CD4-positive, alpha-beta T cell treated with Interleukin-1 beta for 1 hour (primary cell): ENCODE data around the gene KRTAP4-4.
"Not testable (repeated sequence)": the region's sequence is repeated elsewhere in the genome, so short reads cannot be mapped to it uniquely, and the experiment has no call there.

Source experiments
- DNase-seq, 2 donors: peaks; one replicate each; pipeline ENCODE4 v3.0.0-alpha.2; 2020 to 2022

The KRTAP4-4 gene

DNA sequence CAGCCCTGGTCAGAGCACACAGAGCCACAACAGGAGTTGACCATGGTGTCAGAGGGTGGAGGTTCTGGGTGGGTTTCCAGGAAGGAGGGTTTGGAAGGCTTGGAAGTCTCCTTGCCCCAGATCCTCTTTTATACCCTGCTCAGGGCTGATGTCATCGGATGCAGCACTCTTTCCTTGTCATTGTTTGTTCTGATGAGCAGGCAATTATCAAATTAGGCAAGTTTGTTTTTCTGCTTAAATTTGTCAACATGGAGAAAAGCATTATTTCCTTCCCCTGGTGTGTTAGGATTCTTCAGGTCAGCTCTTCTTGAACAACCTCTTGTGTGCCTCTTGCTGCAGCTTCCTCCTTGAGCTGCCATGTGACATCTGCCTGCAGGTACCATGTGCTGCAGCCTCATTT, at the start of gene KRTAP4-4:
Gene KRTAP4-4, minus strand, starts transcription at position 101 of the 400 bp plus-strand sequence. Its CDS starts 57 bp downstream, at position 44.
- DNase-seq = no peak

DNA sequence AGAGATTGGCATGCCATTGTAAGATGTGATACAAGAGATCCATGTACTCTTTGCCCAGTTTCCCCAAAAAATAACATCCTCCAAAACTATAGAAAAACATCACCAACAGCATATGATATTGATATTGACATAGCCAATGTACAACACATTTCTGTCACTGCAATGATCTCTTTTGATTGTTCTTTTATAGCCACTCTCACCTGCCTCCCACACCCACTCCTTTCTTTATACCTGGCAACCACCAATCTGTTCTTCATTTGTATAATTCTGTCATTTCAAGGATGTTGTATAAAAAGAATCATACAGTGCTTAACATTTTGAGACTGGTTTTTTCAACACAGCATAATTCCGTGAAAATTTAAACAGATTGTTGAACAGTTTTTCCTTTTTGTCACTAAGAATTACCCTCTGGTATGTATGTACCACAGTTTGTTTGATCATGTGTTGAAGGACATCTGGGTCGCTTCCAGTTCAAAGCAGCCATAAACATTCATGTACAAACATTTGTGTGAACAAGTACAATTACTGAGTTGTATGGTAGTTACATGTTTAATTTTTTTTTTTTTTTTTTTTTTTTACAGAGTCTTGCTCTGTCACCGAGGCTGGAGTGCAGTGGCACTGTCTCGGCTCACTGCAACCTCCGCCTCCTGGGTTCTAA, 39.0 kb upstream of the KRTAP4-4 start:
- DNase-seq = no peak

DNA sequence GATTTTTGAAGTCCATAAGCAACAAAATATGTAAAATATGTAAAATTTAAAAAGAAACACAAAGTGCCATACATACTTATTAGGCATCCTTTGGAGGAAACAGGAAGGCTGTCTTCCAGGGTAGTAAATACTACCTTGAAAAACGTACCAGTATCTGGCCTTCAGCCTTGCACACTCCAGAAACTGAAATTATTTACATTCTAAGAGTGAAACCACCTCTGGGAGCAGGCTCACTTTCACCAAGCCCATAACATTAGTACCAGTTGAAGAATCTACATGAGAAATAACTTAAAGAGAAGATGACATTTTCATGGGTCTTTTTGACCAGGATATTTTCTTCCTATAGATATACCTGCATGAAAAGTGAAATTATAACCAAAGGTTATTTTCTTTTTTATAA, 35.5 kb upstream of the KRTAP4-4 start:
- no peak for DNase-seq

DNA sequence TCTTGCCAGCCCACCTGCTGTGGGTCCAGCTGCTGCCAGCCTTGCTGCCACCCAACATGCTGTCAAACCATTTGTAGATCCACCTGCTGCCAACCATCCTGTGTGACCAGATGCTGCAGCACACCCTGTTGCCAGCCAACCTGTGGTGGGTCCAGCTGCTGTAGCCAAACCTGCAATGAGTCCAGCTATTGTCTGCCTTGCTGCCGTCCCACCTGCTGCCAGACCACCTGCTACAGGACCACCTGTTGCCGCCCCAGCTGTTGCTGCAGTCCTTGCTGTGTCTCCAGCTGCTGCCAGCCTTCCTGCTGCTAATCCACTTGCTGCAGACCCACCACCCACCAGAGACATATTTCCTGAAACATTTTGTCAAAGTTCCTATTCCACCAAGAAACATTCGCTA, 29.8 kb upstream of the KRTAP4-4 start:
- DNase-seq = no peak

DNA sequence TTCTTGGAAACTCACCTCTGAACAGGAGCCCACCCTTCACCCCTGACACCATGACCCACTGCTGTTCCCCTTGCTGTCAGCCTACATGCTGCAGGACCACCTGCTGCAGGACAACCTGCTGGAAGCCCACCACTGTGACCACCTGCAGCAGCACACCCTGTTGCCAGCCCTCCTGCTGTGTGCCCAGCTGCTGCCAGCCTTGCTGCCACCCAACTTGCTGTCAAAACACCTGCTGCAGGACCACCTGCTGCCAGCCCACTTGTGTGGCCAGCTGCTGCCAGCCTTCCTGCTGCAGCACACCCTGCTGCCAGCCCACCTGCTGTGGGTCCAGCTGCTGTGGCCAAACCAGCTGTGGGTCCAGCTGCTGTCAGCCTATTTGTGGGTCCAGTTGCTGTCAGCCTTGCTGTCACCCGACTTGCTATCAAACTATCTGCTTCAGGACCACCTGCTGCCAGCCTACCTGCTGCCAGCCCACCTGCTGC, 29.3 kb upstream of the KRTAP4-4 start, which contains the start of gene KRTAP9-1:
Gene KRTAP9-1, plus strand, starts transcription at position 51 of the 482 bp plus-strand sequence. Its CDS starts 0 bp downstream, at position 51.
- DNase-seq = not testable (repeated sequence)

DNA sequence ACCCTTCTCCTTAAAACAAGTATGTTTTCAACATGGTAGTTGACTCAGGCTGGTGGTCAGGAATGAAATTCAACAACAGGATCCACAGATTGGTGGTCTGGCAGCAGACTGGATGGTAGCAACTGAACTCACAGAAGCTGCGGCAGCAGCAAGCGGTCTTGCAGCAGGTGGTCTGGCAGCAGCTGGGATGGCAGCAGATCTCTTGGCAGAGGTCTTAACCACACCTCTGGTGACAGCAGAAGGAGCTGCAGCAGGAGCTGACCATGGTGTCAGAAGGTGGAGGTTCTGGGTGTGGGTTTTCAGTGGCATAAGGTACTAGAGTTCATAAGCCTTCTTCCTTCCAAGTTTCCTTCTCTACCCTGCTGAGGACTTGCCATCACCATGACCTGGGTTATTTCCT, 26.3 kb upstream of the KRTAP4-4 start:
- no peak for DNase-seq

DNA sequence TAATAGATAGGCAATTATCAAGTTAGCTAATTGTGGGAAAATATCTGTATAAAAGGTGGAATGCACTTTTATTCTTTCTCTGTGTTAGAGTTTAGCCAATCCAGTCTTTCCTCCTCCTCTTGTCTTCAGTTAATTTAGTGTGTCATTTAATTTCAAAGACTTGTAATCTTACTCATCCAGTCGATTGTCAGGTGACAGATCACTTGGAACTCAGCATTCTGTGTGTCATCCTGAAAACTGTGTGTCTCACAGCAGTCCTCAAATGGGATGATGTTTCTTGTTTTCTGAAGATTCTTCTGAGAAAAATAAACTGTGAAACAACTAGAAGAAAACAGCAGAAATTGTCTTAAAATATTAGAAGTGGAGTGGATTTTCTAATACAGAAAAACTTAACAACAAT, 24.5 kb upstream of the KRTAP4-4 start:
- DNase-seq = no peak

DNA sequence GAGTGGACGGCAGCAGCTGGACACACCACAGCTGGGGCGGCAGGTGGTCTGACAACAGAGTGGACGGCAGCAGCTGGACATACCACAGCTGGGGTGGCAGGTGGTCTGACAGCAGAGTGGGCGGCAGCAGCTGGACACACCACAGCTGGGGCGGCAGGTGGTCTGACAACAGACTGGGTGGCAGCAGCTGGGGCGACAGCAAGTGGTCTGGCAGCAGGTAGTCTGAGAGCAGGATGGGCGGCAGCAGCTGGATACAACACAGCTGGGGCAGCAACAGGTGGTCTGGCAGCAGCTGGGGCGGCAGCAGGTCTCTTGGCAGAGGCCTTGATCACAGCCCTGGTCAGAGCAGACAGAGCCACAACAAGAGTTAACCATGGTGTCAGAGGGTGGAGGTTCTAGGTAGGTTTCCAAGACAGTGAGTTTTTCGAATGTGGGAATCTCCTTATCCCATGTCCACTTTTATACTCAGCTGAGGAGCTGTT, 24.0 kb upstream of the KRTAP4-4 start, which contains the start of gene KRTAP4-1:
Gene KRTAP4-1, minus strand, starts transcription at position 432 of the 482 bp plus-strand sequence. Its CDS starts 57 bp downstream, at position 375.
- no peak for DNase-seq

DNA sequence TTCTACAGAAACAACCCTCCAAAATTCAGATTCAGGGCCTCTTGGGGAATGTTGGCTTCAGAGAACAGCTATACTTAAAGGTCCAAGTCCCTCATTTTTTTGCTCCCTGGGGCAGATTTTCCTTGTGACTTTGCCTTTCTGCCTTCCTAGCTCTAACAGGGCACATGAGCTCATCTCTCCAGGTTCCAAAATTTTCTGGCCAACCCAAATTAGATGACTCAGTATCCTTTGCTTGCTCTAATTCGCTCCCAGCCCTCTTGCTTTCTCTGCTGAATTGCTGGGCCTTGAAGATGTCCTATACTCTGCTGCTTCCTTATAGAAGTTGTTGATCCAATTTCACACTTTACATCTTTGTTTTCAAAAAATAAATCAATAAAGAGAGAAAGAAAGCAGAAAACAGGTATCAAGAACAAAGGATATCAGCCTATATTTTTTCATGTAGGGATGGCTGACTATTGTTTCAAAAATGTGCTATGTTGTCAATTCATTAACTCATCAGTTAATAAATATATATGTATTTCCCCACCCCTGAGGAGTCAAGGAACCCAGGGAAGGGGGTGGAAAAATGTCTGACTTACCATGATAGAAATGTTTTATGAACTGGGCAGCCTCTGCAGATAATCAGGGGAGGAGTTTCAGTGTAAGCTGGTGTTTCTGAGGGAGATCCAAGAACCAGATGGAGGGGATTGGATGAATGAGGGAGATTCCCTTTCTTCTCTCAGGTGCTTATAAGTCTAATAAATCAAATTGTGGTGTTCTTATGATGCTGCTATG, 18.5 kb upstream of the KRTAP4-4 start:
- DNase-seq = no peak

DNA sequence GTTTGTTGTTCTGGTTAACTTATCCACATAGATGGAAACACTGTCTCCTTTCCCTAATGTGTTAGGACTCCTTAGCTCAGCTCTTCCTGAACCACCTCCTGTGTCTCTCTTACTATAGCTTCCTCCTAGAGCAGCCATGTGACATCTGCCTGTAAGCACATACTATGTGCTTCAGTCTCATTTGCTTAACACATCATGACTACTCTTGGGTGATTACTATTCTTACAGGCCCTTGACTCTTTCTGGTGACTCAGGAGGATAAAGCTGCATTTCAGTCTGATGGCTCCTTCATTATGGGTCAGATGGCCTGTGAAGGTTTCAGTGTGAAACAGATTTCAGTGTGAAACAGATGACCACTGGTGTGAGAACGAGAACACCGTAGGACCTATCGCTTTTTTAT, 17.8 kb upstream of the KRTAP4-4 start:
- no peak for DNase-seq

DNA sequence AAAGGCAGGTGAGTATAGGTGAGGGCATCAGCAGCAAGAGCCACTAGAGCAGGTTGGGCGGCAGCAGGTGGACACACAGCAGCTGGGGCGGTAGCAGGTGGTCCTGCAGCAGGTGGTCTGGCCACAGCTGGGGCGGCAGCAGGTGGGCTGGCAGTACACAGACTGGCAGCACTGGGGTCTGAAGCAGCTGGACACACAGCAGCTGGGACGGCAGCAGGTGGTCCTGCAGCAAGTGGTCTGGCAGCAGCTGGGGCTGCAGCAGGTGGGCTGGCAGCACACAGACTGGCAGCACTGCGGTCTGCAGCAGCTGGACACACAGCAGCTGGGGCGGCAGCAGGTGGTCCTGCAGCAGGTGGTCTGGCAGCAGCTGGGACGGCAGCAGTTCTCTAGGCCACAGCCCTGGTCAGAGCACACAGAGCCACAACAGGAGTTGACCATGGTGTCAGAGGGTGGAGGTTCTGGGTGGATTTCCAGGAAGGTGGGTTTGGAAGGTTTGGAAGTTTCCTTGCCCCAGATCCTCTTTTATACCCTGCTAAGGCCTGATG, 17.3 kb upstream of the KRTAP4-4 start, which contains the start of gene KRTAP4-2:
Gene KRTAP4-2, minus strand, starts transcription at position 495 of the 545 bp plus-strand sequence. Its CDS starts 57 bp downstream, at position 438.
- DNase-seq = no peak

DNA sequence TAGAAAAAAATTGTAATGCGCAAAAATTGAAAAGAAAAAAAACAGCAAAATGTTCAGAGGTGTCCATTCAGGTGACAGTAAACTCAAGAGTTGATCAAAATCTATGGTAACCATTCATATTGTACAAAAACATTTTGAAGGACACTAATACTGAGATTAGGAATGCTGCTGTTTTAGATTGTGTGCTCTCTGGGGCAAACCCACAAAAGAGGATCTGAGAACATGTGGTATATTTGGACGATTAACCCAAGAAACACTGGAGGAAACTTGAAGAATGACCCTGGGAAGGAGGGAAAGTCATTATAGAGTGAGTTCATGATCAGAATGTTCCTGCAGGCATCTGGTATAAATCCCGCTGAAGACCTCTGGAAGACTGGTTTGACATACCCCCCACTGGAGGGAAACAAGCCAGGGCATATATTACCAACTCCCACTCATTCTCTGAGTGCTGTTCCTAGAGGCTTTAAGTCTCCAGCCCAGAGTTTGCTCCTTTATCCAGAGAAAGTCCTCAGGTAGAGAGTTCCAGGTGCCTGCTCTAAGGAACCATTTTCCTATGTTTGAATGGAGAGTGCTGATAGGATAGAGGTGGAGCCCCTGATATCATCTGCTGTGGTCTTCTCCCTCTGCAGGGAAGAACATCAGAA, 16.3 kb upstream of the KRTAP4-4 start:
- DNase-seq = no peak

DNA sequence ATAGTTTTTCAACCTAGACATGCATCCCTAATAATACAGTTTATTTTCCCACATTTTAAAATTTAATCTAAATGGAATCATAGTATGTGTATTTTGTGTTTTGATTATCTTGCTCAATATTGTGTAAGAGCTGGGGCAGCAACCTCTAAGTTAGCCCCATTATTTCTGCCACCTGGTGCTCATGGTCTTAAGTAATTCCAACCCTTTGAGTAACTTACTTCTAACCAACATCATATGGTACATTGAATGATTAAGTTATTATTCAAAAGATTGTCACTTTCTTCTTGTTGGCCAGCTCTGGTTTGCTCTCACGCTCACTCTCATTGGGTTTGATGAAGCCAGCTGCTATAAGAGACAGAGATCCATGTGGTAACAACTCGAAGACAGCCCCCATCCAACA, 11.3 kb upstream of the KRTAP4-4 start:
- DNase-seq = no peak

DNA sequence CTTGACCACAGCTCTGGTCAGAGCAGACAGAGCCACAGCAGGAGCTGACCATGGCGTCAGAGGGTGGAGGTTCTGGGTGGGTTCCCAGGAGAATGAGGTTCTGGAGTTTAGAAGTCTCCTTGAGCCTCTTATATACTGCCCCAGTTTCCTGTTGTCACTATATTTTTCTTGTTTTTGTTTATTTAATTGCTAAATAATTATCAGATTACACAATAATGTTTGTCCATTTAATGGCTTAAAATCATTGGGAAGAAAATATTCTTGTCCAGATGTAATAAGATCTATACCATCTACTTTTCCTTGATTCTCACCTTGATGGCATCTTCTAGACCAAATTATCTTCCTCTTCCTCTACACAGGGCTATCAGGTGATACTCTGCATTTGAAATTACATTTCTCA, 7.6 kb upstream of the KRTAP4-4 start, which contains the start of gene KRTAP4-3:
Gene KRTAP4-3, minus strand, starts transcription at position 101 of the 400 bp plus-strand sequence. Its CDS starts 49 bp downstream, at position 52.
- DNase-seq = no peak

DNA sequence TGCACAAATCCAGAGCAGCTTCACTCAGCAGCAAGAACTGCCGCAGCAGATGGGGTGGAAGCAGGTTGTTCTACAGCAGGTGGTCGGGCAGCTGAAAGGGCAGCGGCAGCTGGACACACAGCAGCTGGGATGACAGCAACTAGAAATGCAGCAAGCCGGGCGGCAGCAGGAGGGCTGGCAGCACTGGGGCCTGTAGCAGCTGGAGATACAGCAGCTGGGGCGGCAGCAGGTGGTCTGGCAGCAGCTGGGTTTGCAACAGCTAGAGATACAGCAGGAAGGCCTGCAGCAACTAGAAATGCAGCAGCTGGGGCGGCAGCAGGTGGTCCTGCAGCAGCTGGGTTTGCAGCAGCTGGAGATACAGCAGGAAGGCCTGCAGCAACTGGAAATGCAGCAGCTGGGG, 7.0 kb upstream of the KRTAP4-4 start:
- DNase-seq = no peak

DNA sequence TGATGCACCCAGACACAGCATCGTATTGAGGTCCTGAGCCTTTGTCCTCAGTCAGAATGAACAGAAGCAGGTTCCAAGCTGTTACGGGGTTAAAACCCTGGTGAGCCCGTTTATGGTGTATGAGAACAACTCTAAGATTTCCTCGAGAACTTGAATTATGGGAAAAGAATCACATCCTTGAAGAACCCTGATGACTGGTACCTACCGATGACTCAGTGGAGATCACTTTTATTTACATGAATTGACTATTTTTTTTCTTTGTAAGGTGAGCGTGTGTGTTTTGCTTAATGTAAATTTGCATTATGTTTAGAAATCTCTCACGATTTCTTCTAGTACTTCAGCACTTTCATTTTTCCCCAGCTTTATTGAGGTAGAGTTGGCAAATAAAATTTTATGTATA, 3.3 kb upstream of the KRTAP4-4 start:
- no peak for DNase-seq

DNA sequence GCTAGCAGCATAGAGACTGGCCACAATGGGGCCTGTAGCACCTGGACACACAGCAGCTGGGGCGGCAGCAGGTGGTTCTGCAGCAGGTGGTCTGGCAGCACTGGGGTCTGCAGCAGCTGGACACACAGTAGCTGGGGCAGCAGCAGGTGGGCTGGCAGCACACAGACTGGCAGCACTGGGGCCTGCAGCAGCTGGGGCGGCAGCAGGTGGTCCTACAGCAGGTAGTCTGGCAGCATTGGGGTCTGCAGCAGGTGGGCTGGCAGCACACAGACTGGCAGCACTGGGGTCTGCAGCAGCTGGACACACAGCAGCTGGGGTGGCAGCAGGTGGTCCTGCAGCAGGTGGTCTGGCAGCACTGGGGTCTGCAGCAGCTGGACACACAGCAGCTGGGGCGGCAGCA, 358 bp downstream of the KRTAP4-4 start:
- not testable (repeated sequence) for DNase-seq

DNA sequence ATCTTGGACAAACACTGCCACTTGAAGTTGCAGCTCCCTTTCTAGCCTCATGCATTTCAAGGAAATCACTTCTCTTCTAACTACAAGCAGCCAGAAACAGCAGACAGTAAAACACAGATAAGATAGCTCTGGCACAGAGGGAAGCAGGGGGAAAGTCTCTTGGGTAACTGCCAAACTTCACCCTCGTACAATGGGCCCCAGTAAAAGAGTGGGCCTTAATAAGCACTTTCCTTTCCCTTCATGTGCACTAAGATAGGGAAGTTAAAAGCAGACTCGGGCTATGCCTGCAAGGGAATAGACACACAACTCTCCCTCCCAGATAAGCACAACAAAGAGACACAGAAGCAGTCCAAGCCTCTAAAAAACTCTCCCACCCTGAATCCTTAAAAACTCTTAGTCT, 6.7 kb downstream of the KRTAP4-4 start:
- DNase-seq = no peak

DNA sequence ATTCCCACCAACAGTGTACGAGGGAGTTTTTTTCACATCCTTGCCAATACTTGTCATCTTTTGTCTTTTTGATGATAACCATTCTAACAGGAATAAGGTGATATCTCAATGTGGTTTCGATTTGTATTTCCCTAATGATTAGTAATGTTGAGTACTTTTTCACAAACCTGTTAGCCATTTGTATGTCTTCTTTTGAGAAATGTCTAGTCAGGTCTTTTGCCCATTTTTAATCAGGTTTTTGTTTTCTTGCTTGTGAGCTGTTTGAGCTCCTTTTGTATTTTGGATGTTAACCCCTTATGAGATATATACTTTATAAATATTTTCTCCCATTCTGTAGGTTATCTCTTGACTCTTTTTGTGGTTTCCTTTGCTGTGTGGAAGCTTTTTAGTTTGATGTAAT, 9.0 kb downstream of the KRTAP4-4 start:
- no peak for DNase-seq

DNA sequence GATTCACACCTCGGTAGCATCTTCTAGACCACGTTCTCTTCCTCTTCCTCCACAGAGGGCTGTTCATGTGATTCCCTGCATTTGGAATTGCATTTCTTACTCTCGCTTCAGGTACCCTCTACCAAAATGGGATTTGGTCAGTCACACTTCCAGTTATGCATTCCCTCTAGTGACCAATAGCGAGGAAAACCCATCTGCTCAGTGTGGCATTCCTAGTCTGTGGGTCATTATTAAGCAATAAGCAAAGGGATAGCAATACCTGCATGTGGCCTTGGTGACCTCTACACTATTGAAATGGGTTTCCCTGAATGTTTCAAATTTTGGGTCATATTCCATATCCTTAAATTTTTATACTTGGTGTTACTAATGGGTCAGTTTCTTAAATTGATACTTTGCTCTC, 10.5 kb downstream of the KRTAP4-4 start:
- DNase-seq = no peak

DNA sequence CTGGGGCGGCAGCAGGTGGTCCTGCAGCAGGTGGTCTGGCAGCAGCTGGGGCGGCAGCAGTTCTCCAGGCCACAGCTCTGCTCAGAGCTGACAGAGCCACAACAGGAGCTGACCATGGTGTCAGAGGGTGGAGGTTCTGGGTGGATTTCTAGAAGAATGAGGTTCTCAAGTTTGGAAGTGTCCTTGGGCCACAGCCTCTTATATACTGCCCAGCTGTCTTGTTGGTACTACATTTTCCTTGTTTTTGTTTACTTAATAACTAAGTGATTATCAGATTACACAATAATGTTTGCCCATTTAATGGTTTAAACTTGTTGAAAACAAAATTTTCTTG, 10.9 kb downstream of the KRTAP4-4 start, which contains the start of gene KRTAP4-5:
Gene KRTAP4-5, minus strand, starts transcription at position 174 of the 334 bp plus-strand sequence. Its CDS starts 58 bp downstream, at position 116.
- no peak for DNase-seq

DNA sequence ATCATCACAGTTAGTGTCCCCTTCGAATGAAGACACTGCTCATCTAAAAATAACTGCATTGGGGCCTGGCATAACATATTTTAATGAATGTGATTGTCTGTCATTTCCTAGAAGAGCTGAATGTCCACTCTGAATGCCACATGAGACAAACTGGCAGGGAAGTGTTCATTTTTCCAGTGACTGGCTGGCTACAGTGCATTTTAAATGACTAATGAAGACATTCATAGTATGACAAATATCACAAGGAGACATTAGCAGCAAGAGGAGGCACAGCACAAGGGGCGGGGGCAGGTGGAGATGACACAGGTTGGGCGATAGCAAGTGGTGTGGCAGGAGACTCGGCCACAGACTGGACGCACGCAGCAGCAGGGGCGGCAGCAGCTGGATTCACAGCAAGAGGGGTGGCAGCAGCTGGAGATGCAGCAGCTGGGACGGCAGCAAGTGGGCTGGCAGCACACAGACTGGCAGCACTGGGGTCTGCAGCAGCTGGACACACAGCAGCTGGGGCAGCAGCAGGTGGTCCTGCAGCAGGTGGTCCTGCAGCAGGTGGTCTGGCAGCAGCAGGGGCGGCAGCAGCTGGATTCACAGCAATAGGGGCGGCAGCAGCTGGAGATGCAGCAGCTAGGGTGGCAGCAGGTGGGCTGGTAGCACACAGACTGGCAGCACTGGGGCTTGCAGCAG, 11.4 kb downstream of the KRTAP4-4 start:
- DNase-seq = not testable (repeated sequence)
